CD14-positive monocyte (primary cell): ENCODE data around the gene TOP2A. TPM values are rescaled to one million over a fixed set of nuclear protein-coding genes. Genes with fewer than 3 reads are reported as not detected.

Experiments used
- DNase-seq, 3 donors: peaks; one replicate each; pipeline ENCODE4 v3.0.0-alpha.2; 2011 to 2022
- H2AFZ ChIP-seq: 2 replicates; pipeline ENCODE4 v1.6.0; 2012; ENCODE audit warnings: mild to moderate bottlenecking, low read depth, low read length, inconsistent platforms; ENCODE audit not compliant: insufficient read depth, poor library complexity, severe bottlenecking
- H3K27ac ChIP-seq, 2 donors: 1 replicate in 1 of 2; 2 replicates in 1 of 2; pipeline ENCODE4 v1.5.1; 2012 to 2013; ENCODE audit warnings: low read length in 2 of 2, control low read depth in 1 of 2, inconsistent platforms in 1 of 2, low read depth in 1 of 2, mild to moderate bottlenecking in 1 of 2
- H3K27me3 ChIP-seq, 2 donors: one replicate each; pipeline versions ENCODE4 v1.6.0 to v1.6.1; 2011 to 2013; ENCODE audit warnings: low read length in 2 of 2; ENCODE audit not compliant: control insufficient read depth in 2 of 2, insufficient read depth in 2 of 2
- H3K36me3 ChIP-seq, 2 donors: replicated peaks in 1 of 2; 1 replicate in 1 of 2; 2 replicates in 1 of 2; pipeline versions ENCODE4 v1.5.1 to v1.6.1; 2012 to 2013; ENCODE audit warnings: low read length in 2 of 2, control low read depth in 1 of 2, inconsistent platforms in 1 of 2, mild to moderate bottlenecking in 1 of 2; ENCODE audit not compliant: insufficient read depth in 2 of 2, control insufficient read depth in 1 of 2
- H3K4me1 ChIP-seq, 2 donors: 1 replicate in 1 of 2; 2 replicates in 1 of 2; pipeline versions ENCODE4 v1.5.1 to v1.6.1; 2012 to 2013; ENCODE audit warnings: low read length in 2 of 2, control low read depth in 1 of 2, inconsistent platforms in 1 of 2, mild to moderate bottlenecking in 1 of 2, moderate library complexity in 1 of 2; ENCODE audit not compliant: insufficient read depth in 2 of 2, control insufficient read depth in 1 of 2
- H3K4me2 ChIP-seq: replicated peaks from 2 replicates; pipeline ENCODE3; 2012; ENCODE audit warnings: low read length, moderate library complexity, mild to moderate bottlenecking; ENCODE audit not compliant: poor library complexity, severe bottlenecking; ENCODE audit errors: extremely low read depth
- H3K4me3 ChIP-seq, 3 experiments: fragments of 200-600 bp in 1 of 3; sonication (generic) in 1 of 3; replicated peaks in 1 of 3; 1 replicate in 2 of 3; 2 replicates in 1 of 3; pipeline ENCODE4 v1.5.1; 2011 to 2013; ENCODE audit warnings: low read length in 3 of 3, mild to moderate bottlenecking in 3 of 3, control low read depth in 2 of 3, low read depth in 2 of 3, inconsistent platforms in 1 of 3, moderate library complexity in 1 of 3
- H3K79me2 ChIP-seq: 2 replicates; pipeline ENCODE4 v1.6.0; 2012; ENCODE audit warnings: mild to moderate bottlenecking, control low read depth, inconsistent platforms, low read length, moderate library complexity; ENCODE audit not compliant: insufficient read depth
- H3K9ac ChIP-seq: 2 replicates; pipeline ENCODE4 v1.6.0; 2017; ENCODE audit warnings: low read length, mild to moderate bottlenecking; ENCODE audit not compliant: insufficient read depth, poor library complexity, severe bottlenecking
- H3K9me3 ChIP-seq, 2 donors: replicated peaks in 1 of 2; 1 replicate in 1 of 2; 2 replicates in 1 of 2; pipeline versions ENCODE4 v1.5.1 to v1.6.1; 2012 to 2013; ENCODE audit warnings: low read length in 2 of 2, control low read depth in 1 of 2; ENCODE audit not compliant: control insufficient read depth in 1 of 2, insufficient read depth in 1 of 2
- H4K20me1 ChIP-seq: 2 replicates; pipeline ENCODE4 v1.6.0; 2012; ENCODE audit warnings: mild to moderate bottlenecking, low read length, control low read depth, moderate library complexity; ENCODE audit not compliant: insufficient read depth
- H3K27ac Mint-ChIP-seq, 7 donors: one replicate each; pipeline ENCODE4 v1.8.0; 2020; ENCODE audit warnings: mild to moderate bottlenecking in 7 of 7, mixed read lengths in 7 of 7, moderate library complexity in 6 of 7, inconsistent platforms in 2 of 7
- H3K27me3 Mint-ChIP-seq, 3 donors: one replicate each; pipeline ENCODE4 v1.8.0; 2021 to 2022; ENCODE audit warnings: low read depth in 3 of 3, mild to moderate bottlenecking in 3 of 3, mixed read lengths in 3 of 3, moderate library complexity in 3 of 3, inconsistent platforms in 1 of 3
- H3K36me3 Mint-ChIP-seq, 2 donors: one replicate each; pipeline ENCODE4 v1.8.0; 2020; ENCODE audit warnings: mixed read lengths in 2 of 2, inconsistent platforms in 1 of 2, mild to moderate bottlenecking in 1 of 2
- H3K4me1 Mint-ChIP-seq: one replicate; pipeline ENCODE4 v1.8.0; 2020; ENCODE audit warnings: mild to moderate bottlenecking, mixed read lengths
- H3K4me3 Mint-ChIP-seq, 2 donors: one replicate each; pipeline ENCODE4 v1.8.0; 2020; ENCODE audit warnings: mild to moderate bottlenecking in 2 of 2, mixed read lengths in 2 of 2, moderate library complexity in 1 of 2
- H3K9me3 Mint-ChIP-seq, 7 donors: one replicate each; pipeline ENCODE4 v1.8.0; 2020 to 2022; ENCODE audit warnings: mixed read lengths in 7 of 7, mild to moderate bottlenecking in 6 of 7, moderate library complexity in 6 of 7, inconsistent platforms in 2 of 7
- WGBS: methylation state at CpG from one replicate; pipeline ENCODE4 v1.1.5; 2013; ENCODE audit warnings: missing lambda C conversion rate; ENCODE audit not compliant: insufficient coverage; 5-methylcytosine and 5-hydroxymethylcytosine counted together
- intact Hi-C, 2 donors: fragments of 100-400 bp; cut with micrococcal nuclease; formaldehyde crosslinking; loops; one replicate each; pipeline versions ENCODE4 v1.15.0 to v1.15.1; 2023
- polyA plus RNA-seq, 3 donors: library from polyadenylated mRNA; depleted of rRNA in 1 of 3; unstranded in 2 of 3; stranded (reverse) in 1 of 3; fragments of 300-500 nt in 2 of 3; fragments of >200 nt in 1 of 3; fragmentation: Illumina TruSeq in 2 of 3; gene quantifications; 1 replicate in 2 of 3; 2 replicates in 1 of 3; pipeline ENCODE4 v1.2.3, GENCODE V29; 2012 to 2021
- TF ChIP-seq, protein P1 (sequence below): fragments of 200-600 bp; IDR thresholded peaks from one replicate; pipeline ENCODE4 v1.8.0; 2022; ENCODE audit warnings: antibody characterized with exemption, mild to moderate bottlenecking

TOP2A gene
- polyA plus RNA-seq, 3 donors = 0.01 to 0.94 (median 0.28) TPM

- H3K27me3 Mint-ChIP-seq = peaks cover 36 to 45% (median 44%) of the 10 kb centered on the region in 3 donors
- H2AFZ ChIP-seq = peak overlapping the region; percentile 77
- intact Hi-C loops = loop anchor here in 1 of 2 donors (5.0 kb wide), 2 partner anchors 40 to 170 kb away; no protein-coding TSS in a partner anchor
- H3K36me3 Mint-ChIP-seq = no peaks in the 10 kb centered on the region
- peaks cover 6% of the 10 kb centered on the region for H4K20me1 ChIP-seq
- peaks cover 17 to 36% of the 10 kb centered on the region in 2 donors for H3K4me1 ChIP-seq
- H3K27me3 ChIP-seq = peaks cover 0 to 35% of the 10 kb centered on the region in 2 donors
- DNase-seq = peak; percentile 70 to 75 (median 72)
- H3K27ac ChIP-seq = no peak overlapping the region
- H3K4me2 ChIP-seq = peak overlapping the region; percentile 89
- H3K27ac Mint-ChIP-seq = peak overlapping the region in 1 of 7 donors; percentile 54
- H3K4me3 Mint-ChIP-seq = peak overlapping the region; percentile 78 to 92
- under 1% methylated on average over 58 of the region's 58 CpGs for WGBS
- H3K9me3 ChIP-seq = no peaks in the 10 kb centered on the region
- peaks cover 0 to 2% (median 0%) of the 10 kb centered on the region in 7 donors for H3K9me3 Mint-ChIP-seq
- peak overlapping the region; percentile 36 to 74 (median 42) for H3K4me3 ChIP-seq
- TF ChIP-seq, protein P1, sequence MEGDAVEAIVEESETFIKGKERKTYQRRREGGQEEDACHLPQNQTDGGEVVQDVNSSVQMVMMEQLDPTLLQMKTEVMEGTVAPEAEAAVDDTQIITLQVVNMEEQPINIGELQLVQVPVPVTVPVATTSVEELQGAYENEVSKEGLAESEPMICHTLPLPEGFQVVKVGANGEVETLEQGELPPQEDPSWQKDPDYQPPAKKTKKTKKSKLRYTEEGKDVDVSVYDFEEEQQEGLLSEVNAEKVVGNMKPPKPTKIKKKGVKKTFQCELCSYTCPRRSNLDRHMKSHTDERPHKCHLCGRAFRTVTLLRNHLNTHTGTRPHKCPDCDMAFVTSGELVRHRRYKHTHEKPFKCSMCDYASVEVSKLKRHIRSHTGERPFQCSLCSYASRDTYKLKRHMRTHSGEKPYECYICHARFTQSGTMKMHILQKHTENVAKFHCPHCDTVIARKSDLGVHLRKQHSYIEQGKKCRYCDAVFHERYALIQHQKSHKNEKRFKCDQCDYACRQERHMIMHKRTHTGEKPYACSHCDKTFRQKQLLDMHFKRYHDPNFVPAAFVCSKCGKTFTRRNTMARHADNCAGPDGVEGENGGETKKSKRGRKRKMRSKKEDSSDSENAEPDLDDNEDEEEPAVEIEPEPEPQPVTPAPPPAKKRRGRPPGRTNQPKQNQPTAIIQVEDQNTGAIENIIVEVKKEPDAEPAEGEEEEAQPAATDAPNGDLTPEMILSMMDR = peak; percentile 67
- H3K79me2 ChIP-seq = no peaks in the 10 kb centered on the region
- H3K9ac ChIP-seq = no peak overlapping the region
- H3K4me1 Mint-ChIP-seq = peaks cover 23% of the 10 kb centered on the region
- no peaks in the 10 kb centered on the region for H3K36me3 ChIP-seq
Measured at GRCh38 chr17:40362696-40363110, 55.0 kb downstream of the TOP2A start.

DNA sequence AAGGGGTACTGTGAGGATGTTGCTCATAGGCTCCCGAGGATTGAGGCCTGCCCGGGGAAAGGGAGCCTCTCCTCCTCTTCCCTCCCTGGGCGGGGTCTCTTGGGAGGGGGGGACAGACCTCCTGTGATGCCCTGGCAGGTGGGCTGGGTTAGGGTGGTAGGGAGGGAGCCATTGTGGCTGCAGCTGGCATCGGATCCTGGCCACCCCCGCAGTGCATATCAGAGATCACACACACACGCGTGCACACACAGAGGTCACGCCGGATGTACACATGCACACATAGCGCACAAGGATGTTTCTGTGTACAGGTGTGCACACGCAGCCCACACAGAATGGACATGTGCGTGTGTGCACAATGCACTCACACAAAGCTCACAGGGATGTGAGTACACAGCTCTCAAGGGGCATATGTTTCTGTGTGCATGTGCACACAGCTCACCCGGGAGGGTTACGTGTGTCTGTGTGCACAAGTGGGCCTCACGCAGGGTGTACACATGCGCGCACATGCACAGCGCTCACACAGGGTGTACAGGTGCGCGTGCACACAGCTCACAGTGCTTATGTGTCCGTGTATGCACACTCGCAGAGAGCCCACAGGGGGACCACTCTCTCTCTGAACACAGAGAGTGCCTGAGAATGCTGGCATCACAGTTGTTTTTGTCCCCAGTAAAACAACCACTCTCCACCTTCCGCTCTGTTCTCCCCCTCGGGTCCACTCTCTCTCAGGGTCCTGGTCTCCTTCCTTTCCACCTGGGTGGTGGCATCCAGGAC, 55.6 kb downstream of the TOP2A start:
- no peaks in the 10 kb centered on the region for H3K9me3 ChIP-seq
- peak overlapping the region in 1 of 3 experiments; percentile 74 for H3K4me3 ChIP-seq
- H3K4me2 ChIP-seq = peak overlapping the region; percentile 89
- Mint-ChIP-seq H3K4me3 (peak overlapping the region; percentile 56 to 87), H3K27ac (peak overlapping the region in 1 of 7 donors; percentile 54), H3K4me1 (peaks cover 25% of the 10 kb centered on the region), H3K36me3 (peaks cover 0 to under 1% of the 10 kb centered on the region in 2 donors), H3K27me3 (peaks cover 36 to 45% (median 44%) of the 10 kb centered on the region in 3 donors), H3K9me3 (peaks cover 0 to 2% (median 0%) of the 10 kb centered on the region in 7 donors)
- peak overlapping the region; percentile 77 for H2AFZ ChIP-seq
- no peak overlapping the region for H3K9ac ChIP-seq
- no peak overlapping the region for H3K27ac ChIP-seq
- no peaks in the 10 kb centered on the region for H3K79me2 ChIP-seq
- DNase-seq = peak in 1 of 3 donors; percentile 4
- intact Hi-C loops = loop anchor here in 1 of 2 donors (5.0 kb wide), 2 partner anchors 40 to 170 kb away; no protein-coding TSS in a partner anchor
- TF ChIP-seq, protein P1 = no peak
- H3K4me1 ChIP-seq = peaks cover 17 to 39% of the 10 kb centered on the region in 2 donors
- H4K20me1 ChIP-seq = peaks cover 10% of the 10 kb centered on the region
- 71% methylated on average over 21 of the region's 24 CpGs for WGBS
- H3K36me3 ChIP-seq = peaks cover 0 to under 1% of the 10 kb centered on the region in 2 donors
- peaks cover 0 to 35% of the 10 kb centered on the region in 2 donors for H3K27me3 ChIP-seq
